GM18498 (cell line): ENCODE data around the gene SMIM22.

Source experiments
- ATAC-seq: cut with Tn5 transposase; IDR thresholded peaks from one replicate; pipeline ENCODE4 v1.9.1; 2021; ENCODE audit warnings: mild to moderate bottlenecking, moderate library complexity; ENCODE audit not compliant: unreplicated experiment

SMIM22 gene

DNA sequence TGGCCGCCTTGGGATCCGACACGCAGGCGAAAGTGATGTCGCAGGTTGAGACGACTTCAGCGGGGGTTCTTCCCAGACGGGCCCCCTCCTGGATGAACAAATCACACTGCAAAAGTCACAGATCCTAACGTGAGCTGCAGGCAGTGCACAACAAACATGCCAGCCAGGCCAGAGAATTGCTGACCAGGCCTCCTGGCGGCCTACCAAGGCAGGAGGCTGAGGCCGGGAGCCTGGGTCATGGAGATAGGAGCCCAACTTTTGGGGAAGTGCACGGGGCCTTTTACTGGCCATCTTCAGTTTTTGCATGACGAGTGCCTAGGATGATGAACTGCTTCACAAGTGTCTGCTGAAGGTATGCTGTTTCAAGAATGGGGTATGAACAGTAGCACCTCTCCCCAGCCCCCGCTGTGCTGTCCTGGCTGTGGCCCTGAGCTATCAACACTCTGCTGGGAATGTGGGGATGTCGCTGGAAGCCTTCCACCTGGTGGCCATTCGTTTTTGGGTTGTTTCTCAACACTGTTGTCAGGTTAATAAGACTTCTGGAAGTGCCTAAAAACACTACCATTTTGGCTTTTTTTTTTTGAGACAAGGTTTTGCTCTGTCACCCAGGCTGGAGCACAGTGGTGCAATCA, 19.5 kb downstream of the SMIM22 start:
- no peak for ATAC-seq

- ATAC-seq, result no peak
Observed at GRCh38 chr16:4820652-4821051, 25.5 kb downstream of the SMIM22 start.

GRCh38 chr16:4825196-4825595, 30.0 kb downstream of the SMIM22 start:
- ATAC-seq, result no peak

- ATAC-seq, result no peak
Observed at GRCh38 chr16:4826526-4826925, 31.4 kb downstream of the SMIM22 start.

DNA sequence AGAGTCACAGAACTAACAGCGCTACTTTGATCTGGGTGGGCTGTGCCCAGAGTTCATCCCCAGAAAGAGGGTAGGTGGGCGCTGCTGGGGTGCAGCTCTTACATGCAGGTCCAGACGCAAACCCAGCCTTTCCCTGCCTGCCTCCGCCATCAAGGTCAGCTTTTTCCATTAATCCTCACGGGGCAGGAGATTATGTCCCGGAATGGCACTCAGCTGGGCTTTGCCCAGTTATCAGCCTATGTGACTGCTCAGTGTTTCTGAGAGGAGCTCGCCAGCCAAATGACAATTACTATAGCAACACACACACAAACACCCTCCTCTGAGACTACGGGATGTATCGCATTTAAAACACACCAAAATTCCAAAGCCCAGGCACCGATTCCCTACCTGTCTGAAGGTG, 31.8 kb downstream of the SMIM22 start:
- no peak for ATAC-seq

GRCh38 chr16:4828567-4829321, 33.6 kb downstream of the SMIM22 start:
- ATAC-seq, result no peak

DNA sequence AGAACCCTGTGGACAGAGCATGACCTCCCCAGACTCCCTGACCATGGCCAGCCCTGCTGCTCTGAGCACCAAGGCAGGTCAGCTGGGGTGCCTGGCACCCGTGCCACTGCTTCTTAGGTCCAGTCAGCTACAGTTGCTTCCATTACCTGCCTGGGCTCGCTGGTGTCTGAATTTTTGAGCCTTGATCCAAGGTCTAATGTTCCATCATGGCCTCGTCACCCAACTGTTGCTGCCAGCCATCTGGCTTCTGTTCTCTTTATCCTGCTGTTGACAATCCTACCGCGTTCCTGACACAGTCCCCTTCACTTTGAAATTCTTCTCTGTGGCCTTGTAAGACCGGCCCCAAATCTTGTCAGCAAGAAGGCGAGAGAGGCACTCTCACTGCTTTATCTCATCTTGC, 35.2 kb downstream of the SMIM22 start:
- ATAC-seq, result no peak

- ATAC-seq, result no peak
Observed at GRCh38 chr16:4831616-4832015, 36.4 kb downstream of the SMIM22 start.

GRCh38 chr16:4832698-4833343, 37.7 kb downstream of the SMIM22 start:
- no peak for ATAC-seq

DNA sequence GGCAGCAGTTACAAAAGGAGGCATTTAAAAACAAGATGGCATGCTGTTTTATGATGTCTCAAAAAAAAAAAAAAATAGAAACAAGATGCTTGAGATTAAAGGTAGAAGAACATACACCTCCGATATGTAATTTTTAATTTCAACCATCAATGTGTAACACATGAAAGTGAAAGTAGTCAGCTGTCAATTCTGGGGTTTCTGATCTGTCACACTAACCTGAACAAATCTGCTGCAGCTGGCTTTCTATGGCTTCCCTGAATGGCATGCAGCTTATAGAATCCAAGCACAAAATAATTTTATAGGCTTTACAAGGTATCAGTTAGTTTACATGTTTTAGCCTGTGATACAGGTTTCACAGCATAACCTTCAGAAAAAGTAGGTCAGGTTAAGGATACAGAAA, 38.4 kb downstream of the SMIM22 start:
- no peak for ATAC-seq

- no peak for ATAC-seq
Observed at GRCh38 chr16:4836727-4837126, 41.6 kb downstream of the SMIM22 start.

DNA sequence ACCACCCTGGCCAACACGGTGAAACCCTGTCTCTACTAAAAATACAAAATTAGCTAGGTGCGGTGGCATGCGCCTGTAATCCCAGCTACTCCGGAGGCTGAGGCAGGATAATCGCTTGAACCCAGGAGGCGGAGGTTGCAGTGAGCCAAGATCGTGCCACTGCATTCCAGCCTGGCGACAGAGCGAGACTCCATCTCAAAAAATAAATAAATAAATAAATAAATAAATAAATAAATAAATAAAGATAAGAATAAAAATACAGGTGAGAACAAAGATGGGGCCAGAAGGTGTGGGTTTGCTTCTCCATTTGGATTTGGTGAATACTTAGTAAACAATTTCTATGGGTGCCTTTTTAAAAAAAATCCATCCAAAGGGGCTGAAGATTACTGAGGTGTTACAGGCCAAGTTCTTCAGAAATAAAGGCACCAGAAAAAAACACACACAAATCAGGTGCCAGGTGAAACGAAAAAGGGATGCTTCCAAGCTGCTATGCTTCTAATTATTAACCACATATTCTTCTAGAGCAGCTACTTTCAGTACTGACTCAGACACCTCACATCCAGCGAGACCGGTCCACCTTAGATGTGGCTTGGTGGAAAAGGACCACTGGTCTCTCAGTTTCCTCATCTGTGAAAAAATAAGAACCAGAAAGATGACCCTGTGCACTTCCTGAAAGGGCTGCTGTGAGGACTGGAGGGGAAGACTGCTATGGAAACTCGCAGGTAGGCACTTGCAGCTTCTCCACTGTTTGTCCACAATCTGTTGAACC, 42.7 kb downstream of the SMIM22 start:
- ATAC-seq, result no peak

DNA sequence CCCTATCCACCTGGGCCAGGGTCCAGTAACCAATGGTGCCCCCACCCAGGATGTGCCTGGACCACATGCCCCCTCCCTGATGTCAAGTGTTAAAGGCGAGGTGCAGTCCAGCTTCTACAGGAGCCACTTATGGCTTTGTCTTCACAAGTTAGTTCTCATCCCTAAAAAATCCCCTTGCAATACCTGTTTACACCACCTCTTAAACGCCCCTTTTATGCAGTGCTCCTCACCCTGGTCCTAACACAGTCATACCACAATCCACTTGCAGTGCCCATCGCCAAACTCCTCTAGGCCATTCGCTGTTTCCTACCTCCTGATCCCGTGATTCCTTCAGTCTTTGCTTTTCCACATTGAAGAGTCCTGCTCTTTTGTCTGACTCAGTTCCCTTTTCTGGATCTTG, 44.8 kb downstream of the SMIM22 start:
- no peak for ATAC-seq

- ATAC-seq, result no peak
Observed at GRCh38 chr16:4840984-4841383, 45.8 kb downstream of the SMIM22 start.
